H9 (cell line): ENCODE results near the gene DEFB112. TPM values are rescaled to one million over a fixed set of nuclear protein-coding genes. Genes with fewer than 3 reads are reported as not detected.

ENCODE experiments used
- DNase-seq: peaks from one replicate; pipeline ENCODE4 v3.0.0-alpha.2; 2017
- H2AFZ ChIP-seq: one replicate; pipeline ENCODE4 v1.6.1; 2013; ENCODE audit warnings: mild to moderate bottlenecking, low read length, control low read depth, moderate library complexity
- H2AK5ac ChIP-seq: 2 replicates; pipeline ENCODE4 v1.6.1; 2013; ENCODE audit warnings: low read length, control low read depth, mixed read lengths; ENCODE audit not compliant: insufficient read length
- H2BK120ac ChIP-seq: one replicate; pipeline ENCODE4 v1.6.1; 2013; ENCODE audit warnings: low read depth, mild to moderate bottlenecking, low read length, control low read depth, inconsistent platforms; ENCODE audit not compliant: poor library complexity, severe bottlenecking
- H2BK12ac ChIP-seq: 2 replicates; pipeline ENCODE4 v1.6.1; 2013; ENCODE audit warnings: low read length, control low read depth, mixed read lengths, low read depth; ENCODE audit not compliant: insufficient read length
- H2BK15ac ChIP-seq: 2 replicates; pipeline ENCODE4 v1.6.1; 2013; ENCODE audit warnings: low read depth, low read length, control low read depth
- H2BK20ac ChIP-seq: one replicate; pipeline ENCODE4 v1.6.1; 2013; ENCODE audit warnings: low read depth, mild to moderate bottlenecking, low read length, control low read depth, inconsistent platforms; ENCODE audit not compliant: poor library complexity, severe bottlenecking
- H2BK5ac ChIP-seq: 2 replicates; pipeline ENCODE4 v1.6.1; 2013; ENCODE audit warnings: low read length, control low read depth, mixed read lengths; ENCODE audit not compliant: insufficient read length
- H3K14ac ChIP-seq: 2 replicates; pipeline ENCODE4 v1.6.1; 2013; ENCODE audit warnings: low read length, control low read depth; ENCODE audit not compliant: insufficient read depth
- H3K18ac ChIP-seq: 2 replicates; pipeline ENCODE4 v1.6.1; 2013; ENCODE audit warnings: low read depth, mild to moderate bottlenecking, mixed read lengths, low read length, control low read depth; ENCODE audit not compliant: insufficient read length
- H3K23ac ChIP-seq: 2 replicates; pipeline ENCODE4 v1.6.1; 2013; ENCODE audit warnings: low read length, control low read depth, mixed read lengths, low read depth; ENCODE audit not compliant: insufficient read length
- H3K23me2 ChIP-seq: 2 replicates; pipeline ENCODE4 v1.6.1; 2013; ENCODE audit warnings: low read depth, mild to moderate bottlenecking, mixed read lengths, low read length, control low read depth; ENCODE audit not compliant: insufficient read length, poor library complexity, severe bottlenecking
- H3K27ac ChIP-seq: 2 replicates; pipeline ENCODE4 v1.5.1; 2013; ENCODE audit warnings: low read length, control low read depth, mixed read lengths, low read depth; ENCODE audit not compliant: insufficient read length
- H3K27me3 ChIP-seq: 2 replicates; pipeline ENCODE4 v1.6.1; 2013; ENCODE audit warnings: low read length, control low read depth, inconsistent platforms; ENCODE audit not compliant: insufficient read depth
- H3K4ac ChIP-seq: 2 replicates; pipeline ENCODE4 v1.6.1; 2013; ENCODE audit warnings: low read depth, mild to moderate bottlenecking, control low read depth, inconsistent platforms, low read length, moderate library complexity
- H3K4me1 ChIP-seq: 2 replicates; pipeline ENCODE4 v1.6.1; 2013; ENCODE audit warnings: low read length, control low read depth, inconsistent platforms; ENCODE audit not compliant: insufficient read depth
- H3K4me2 ChIP-seq: 2 replicates; pipeline ENCODE4 v1.6.1; 2013; ENCODE audit warnings: low read length, control low read depth, mixed read lengths; ENCODE audit not compliant: insufficient read length, insufficient read depth
- H3K56ac ChIP-seq: 2 replicates; pipeline ENCODE4 v1.6.1; 2013; ENCODE audit warnings: low read depth, mild to moderate bottlenecking, mixed read lengths, low read length, control low read depth; ENCODE audit not compliant: insufficient read length
- H3K79me1 ChIP-seq: 2 replicates; pipeline ENCODE4 v1.6.1; 2013; ENCODE audit warnings: low read depth, mild to moderate bottlenecking, moderate library complexity, low read length, control low read depth, inconsistent platforms; ENCODE audit not compliant: insufficient read depth, poor library complexity, severe bottlenecking
- H3K79me2 ChIP-seq: 2 replicates; pipeline ENCODE4 v1.6.1; 2013; ENCODE audit warnings: low read length, control low read depth, inconsistent platforms; ENCODE audit not compliant: insufficient read depth
- H3K9ac ChIP-seq: 2 replicates; pipeline ENCODE4 v1.6.1; 2013; ENCODE audit warnings: low read length, control low read depth, mixed read lengths; ENCODE audit not compliant: insufficient read length; ENCODE audit errors: extremely low read depth
- H3K9me3 ChIP-seq: one replicate; pipeline ENCODE4 v1.6.1; 2013; ENCODE audit warnings: low read depth, low read length, inconsistent platforms; ENCODE audit not compliant: control insufficient read depth
- H3T11ph ChIP-seq: one replicate; pipeline ENCODE4 v1.6.1; 2013; ENCODE audit warnings: mild to moderate bottlenecking, low read length, control low read depth, inconsistent platforms
- H4K20me1 ChIP-seq: one replicate; pipeline ENCODE4 v1.6.1; 2013; ENCODE audit not compliant: control insufficient read depth, insufficient read length, insufficient read depth
- H4K5ac ChIP-seq: 2 replicates; pipeline ENCODE4 v1.6.1; 2013; ENCODE audit warnings: low read depth, mild to moderate bottlenecking, mixed read lengths, low read length, control low read depth; ENCODE audit not compliant: insufficient read length
- H4K8ac ChIP-seq: replicated peaks from 2 replicates; pipeline ENCODE4 v1.6.1; 2013; ENCODE audit warnings: low read length, control low read depth, mixed read lengths, low read depth; ENCODE audit not compliant: insufficient read length
- H4K91ac ChIP-seq: 2 replicates; pipeline ENCODE4 v1.6.1; 2013; ENCODE audit warnings: low read depth, mild to moderate bottlenecking, moderate library complexity, mixed read lengths, low read length, control low read depth; ENCODE audit not compliant: insufficient read length
- H3K27ac Mint-ChIP-seq, 3 experiments: 2 replicates in 2 of 3; 3 replicates in 1 of 3; pipeline ENCODE4 v1.8.0; 2020 to 2021; ENCODE audit warnings: mixed read lengths in 3 of 3, mild to moderate bottlenecking in 1 of 3, moderate library complexity in 1 of 3
- H3K27me3 Mint-ChIP-seq: 2 replicates; pipeline ENCODE4 v1.8.0; 2021; ENCODE audit warnings: low read depth, mild to moderate bottlenecking, moderate library complexity, mixed read lengths
- H3K36me3 Mint-ChIP-seq, 3 experiments: 2 replicates in 2 of 3; 3 replicates in 1 of 3; pipeline ENCODE4 v1.8.0; 2020 to 2021; ENCODE audit warnings: low read depth in 3 of 3, mixed read lengths in 3 of 3; ENCODE audit not compliant: insufficient read depth in 1 of 3
- H3K4me1 Mint-ChIP-seq, 2 experiments: 2 replicates each; pipeline ENCODE4 v1.8.0; 2020; ENCODE audit warnings: mixed read lengths in 2 of 2
- H3K4me3 Mint-ChIP-seq, 2 experiments: 2 replicates in 1 of 2; 3 replicates in 1 of 2; pipeline ENCODE4 v1.8.0; 2020 to 2021; ENCODE audit warnings: mild to moderate bottlenecking in 2 of 2, mixed read lengths in 2 of 2, moderate library complexity in 1 of 2
- H3K9me3 Mint-ChIP-seq, 2 experiments: 2 replicates in 1 of 2; 3 replicates in 1 of 2; pipeline ENCODE4 v1.8.0; 2020; ENCODE audit warnings: mild to moderate bottlenecking in 2 of 2, mixed read lengths in 2 of 2, moderate library complexity in 1 of 2
- CTCF ChIP-seq: fragments of 200-600 bp; sonication (generic); conservative IDR thresholded peaks from 3 replicates; pipeline ENCODE4 v1.8.0; 2021; ENCODE audit warnings: antibody characterized with exemption, mild to moderate bottlenecking
- WGBS: extraction: QIAGEN DNeasy Blood & Tissue Kit; methylation state at CpG from one replicate; pipeline ENCODE4 v1.1.7; 2013; ENCODE audit warnings: missing lambda C conversion rate, low lambda C conversion rate, mixed read lengths; ENCODE audit not compliant: insufficient read length; ENCODE audit errors: extremely low coverage; 5-methylcytosine and 5-hydroxymethylcytosine counted together
- total RNA-seq: library from RNA; stranded (reverse); gene quantifications from 2 replicates; pipeline ENCODE4 v1.2.1, GENCODE V29; 2021

Gene DEFB112
- total RNA-seq, 1 experiment from 2014 or later = not detected

DNA sequence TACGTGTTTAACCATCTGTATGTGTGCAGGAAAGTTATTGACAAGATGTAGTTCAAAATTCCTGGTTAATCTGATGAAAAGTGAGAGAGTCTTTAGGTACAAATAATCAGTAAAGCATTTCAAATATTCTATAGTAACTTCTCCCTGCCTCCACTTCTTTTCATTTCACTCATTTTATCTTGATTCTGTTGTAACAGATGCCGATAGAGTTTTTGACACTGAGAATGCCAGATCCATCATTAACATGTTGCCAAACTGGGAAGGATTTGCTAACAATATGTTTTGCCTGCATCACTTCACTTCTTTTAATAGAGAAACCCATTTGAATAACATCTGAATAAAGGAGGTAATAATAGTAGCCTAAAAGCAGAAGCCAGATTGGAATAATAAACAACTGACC is 20.4 kb upstream of the DEFB112 start:
- no peak for DNase-seq
- H2BK12ac ChIP-seq = no peak overlapping the region
- TF ChIP-seq CTCF = no peak
- H3K9me3 Mint-ChIP-seq = peaks cover 2 to 3% of the 10 kb centered on the region in 2 experiments; a peak in 1 of 5 replicates
- H3K79me2 ChIP-seq = no peaks in the 10 kb centered on the region
- H3T11ph ChIP-seq = no peak overlapping the region
- H3K56ac ChIP-seq = no peak overlapping the region
- H3K27me3 ChIP-seq = no peaks in the 10 kb centered on the region
- no peak overlapping the region for H2BK20ac ChIP-seq
- H3K27ac Mint-ChIP-seq = no peak overlapping the region
- H2BK5ac ChIP-seq = no peak overlapping the region
- H4K8ac ChIP-seq = no peak overlapping the region
- H3K18ac ChIP-seq = no peak overlapping the region
- H3K23ac ChIP-seq = no peak overlapping the region
- H3K4me1 ChIP-seq = no peaks in the 10 kb centered on the region
- no peak overlapping the region for H3K27ac ChIP-seq
- H3K27me3 Mint-ChIP-seq = no peaks in the 10 kb centered on the region
- H4K91ac ChIP-seq = no peak overlapping the region
- no peak overlapping the region for H3K4ac ChIP-seq
- 0 out of 7 replicates have a peak, but pooled peaks cover 0 to 2% (median 0%) of the 10 kb centered on the region in 3 experiments for H3K36me3 Mint-ChIP-seq
- no peak overlapping the region for H2AFZ ChIP-seq
- no peaks in the 10 kb centered on the region for H3K9me3 ChIP-seq
- H3K9ac ChIP-seq = no peak overlapping the region
- H3K4me3 Mint-ChIP-seq = no peak overlapping the region
- H2BK15ac ChIP-seq = no peak overlapping the region
- H3K79me1 ChIP-seq = no peaks in the 10 kb centered on the region
- H3K4me2 ChIP-seq = no peak overlapping the region
- H4K20me1 ChIP-seq = no peaks in the 10 kb centered on the region
- H2BK120ac ChIP-seq = no peak overlapping the region
- no peaks in the 10 kb centered on the region for H3K23me2 ChIP-seq
- no peaks in the 10 kb centered on the region for H3K4me1 Mint-ChIP-seq
- no peak overlapping the region for H2AK5ac ChIP-seq
- no peak overlapping the region for H4K5ac ChIP-seq
- H3K14ac ChIP-seq = no peak overlapping the region
- no CpG with 5 or more reads among the region's 2 CpGs for WGBS
